ENCODE measurements around the gene TOP1.

Gene TOP1

GRCh38 chr20:41038149-41038877 is 9.7 kb downstream of the TOP1 start:
- no peak for DNase-seq

GRCh38 chr20:41038878-41039404 is 10.3 kb downstream of the TOP1 start:
- DNase-seq: no peak

GRCh38 chr20:41040855-41041254 is 12.2 kb downstream of the TOP1 start:
- DNase-seq: no peak

GRCh38 chr20:41041693-41042092 is 13.1 kb downstream of the TOP1 start:
- DNase-seq: no peak

GRCh38 chr20:41044409-41045062 is 15.9 kb downstream of the TOP1 start:
- no peak for DNase-seq

- DNase-seq: no peak
Measured at GRCh38 chr20:41045671-41046070, 17.0 kb downstream of the TOP1 start.

- no peak for DNase-seq
Measured at GRCh38 chr20:41046716-41047115, 18.1 kb downstream of the TOP1 start.

- DNase-seq: no peak
Measured at GRCh38 chr20:41047279-41047974, 18.8 kb downstream of the TOP1 start.

GRCh38 chr20:41047975-41048305 is 19.3 kb downstream of the TOP1 start:
- no peak for DNase-seq

GRCh38 chr20:41048461-41049301 is 20.1 kb downstream of the TOP1 start:
- DNase-seq: no peak

GRCh38 chr20:41049451-41049850 is 20.8 kb downstream of the TOP1 start:
- DNase-seq: no peak

- DNase-seq: no peak
Measured at GRCh38 chr20:41050361-41051008, 21.9 kb downstream of the TOP1 start.

- DNase-seq: no peak
Measured at GRCh38 chr20:41051009-41051825, 22.6 kb downstream of the TOP1 start.

- no peak for DNase-seq
Measured at GRCh38 chr20:41052742-41053419, 24.3 kb downstream of the TOP1 start.

GRCh38 chr20:41054070-41054846 is 25.6 kb downstream of the TOP1 start:
- no peak for DNase-seq

GRCh38 chr20:41054847-41055230 is 26.2 kb downstream of the TOP1 start:
- DNase-seq: no peak

GRCh38 chr20:41055679-41056078 is 27.1 kb downstream of the TOP1 start:
- DNase-seq: no peak

GRCh38 chr20:41057999-41058673 is 29.5 kb downstream of the TOP1 start:
- DNase-seq: no peak

Measured in NCI-H1092 treated with DMSO at 0.1 percent for 48 hours (cell line).